SU-DHL-6 (cell line): ENCODE data around the gene YY1.

ENCODE experiments used
- H2AFZ ChIP-seq: fragments of 200-600 bp; sonication (generic); 2 replicates; pipeline ENCODE4 v1.6.1; 2014; ENCODE audit warnings: low read depth, mild to moderate bottlenecking, moderate library complexity, mixed read lengths, antibody characterized with exemption, low read length; ENCODE audit not compliant: severe bottlenecking
- H3F3A ChIP-seq: fragments of 200-600 bp; shearing (Covaris generic); 2 replicates; pipeline ENCODE4 v1.6.0; 2016; ENCODE audit warnings: antibody characterized with exemption, mild to moderate bottlenecking; ENCODE audit not compliant: insufficient read depth
- H3K27ac ChIP-seq: fragments of 200-600 bp; sonication (generic); 2 replicates; pipeline ENCODE4 v1.5.1; 2016; ENCODE audit warnings: low read depth, mild to moderate bottlenecking, low read length, moderate library complexity, mixed read lengths
- H3K27me3 ChIP-seq: fragments of 200-600 bp; sonication (generic), shearing (Covaris generic); 2 replicates; pipeline ENCODE4 v1.6.0; 2014; ENCODE audit warnings: mild to moderate bottlenecking, low read length
- H3K36me3 ChIP-seq: fragments of 200-600 bp; sonication (generic); 2 replicates; pipeline ENCODE4 v1.6.1; 2014; ENCODE audit warnings: mild to moderate bottlenecking, low read length, mixed read lengths
- H3K4me2 ChIP-seq: fragments of 300-600, 200-600 bp; shearing (Covaris generic), sonication (generic); 2 replicates; pipeline ENCODE4 v1.6.0; 2014; ENCODE audit warnings: low read length, low read depth, mild to moderate bottlenecking; ENCODE audit not compliant: poor library complexity, severe bottlenecking
- H3K4me3 ChIP-seq: fragments of 200-600 bp; sonication (generic); 2 replicates; pipeline ENCODE4 v1.5.1; 2014; ENCODE audit warnings: antibody characterized with exemption, low read length, mild to moderate bottlenecking, mixed read lengths; ENCODE audit not compliant: insufficient read depth, poor library complexity, severe bottlenecking
- H3K79me2 ChIP-seq: fragments of 200-600 bp; sonication (generic); 2 replicates; pipeline ENCODE4 v1.6.1; 2014; ENCODE audit warnings: mild to moderate bottlenecking, low read length, moderate library complexity; ENCODE audit not compliant: insufficient read depth
- H3K9ac ChIP-seq: fragments of 200-600 bp; sonication (generic); 2 replicates; pipeline ENCODE4 v1.7.0; 2014; ENCODE audit warnings: mild to moderate bottlenecking, low read length
- H3K9me2 ChIP-seq: fragments of 200-600 bp; sonication (generic); replicated peaks from 2 replicates; pipeline ENCODE4 v1.6.1; 2014; ENCODE audit warnings: low read length; ENCODE audit not compliant: insufficient read depth
- H3K9me3 ChIP-seq: fragments of 200-600 bp; sonication (generic); 2 replicates; pipeline ENCODE4 v1.6.1; 2014; ENCODE audit warnings: low read length, mixed read lengths; ENCODE audit not compliant: insufficient read depth
- H4K20me1 ChIP-seq: fragments of 200-600 bp; sonication (generic); 2 replicates; pipeline ENCODE4 v1.6.1; 2014; ENCODE audit warnings: low read depth, mild to moderate bottlenecking, antibody characterized with exemption, low read length, moderate library complexity, mixed read lengths
- CTCF ChIP-seq: fragments of 200-600 bp; sonication (generic); IDR thresholded peaks from one replicate; pipeline ENCODE4 v1.5.1; 2017; ENCODE audit warnings: antibody characterized with exemption, mild to moderate bottlenecking, low read length, moderate library complexity; ENCODE audit not compliant: insufficient read depth, poor library complexity, severe bottlenecking
- EZH2phosphoT487 ChIP-seq: fragments of 200-600 bp; sonication (generic), shearing (Covaris generic); conservative IDR thresholded peaks from 2 replicates; pipeline ENCODE4 v1.6.1; 2018; ENCODE audit warnings: mild to moderate bottlenecking, antibody characterized with exemption, low read length, moderate library complexity, mixed read lengths

Gene YY1

GRCh38 chr14:100261621-100262020 lies 22.7 kb downstream of the YY1 start:
- Histone ChIP-seq H3K4me2 (no peak overlapping the region), H3K9me2 (no peaks in the 10 kb centered on the region), H3K27ac (no peak overlapping the region), H3K9ac (no peak overlapping the region), H3K36me3 (peaks cover 6% of the 10 kb centered on the region; the same call in 1 of the 2 replicates), H3K9me3 (no peaks in the 10 kb centered on the region), H3K4me3 (no peak overlapping the region), H2AFZ (no peak overlapping the region), H3K79me2 (peaks cover 98% of the 10 kb centered on the region), H3K27me3 (no peaks in the 10 kb centered on the region), H4K20me1 (peaks cover 51% of the 10 kb centered on the region), H3F3A (peaks cover 3% of the 10 kb centered on the region)
- TF ChIP-seq CTCF (no peak), EZH2phosphoT487 (no peak)

- Histone ChIP-seq H3F3A (no peaks in the 10 kb centered on the region), H3K27ac (no peak overlapping the region), H3K79me2 (peaks cover 98% of the 10 kb centered on the region), H3K9ac (no peak overlapping the region), H3K9me2 (no peaks in the 10 kb centered on the region), H3K4me2 (no peak overlapping the region), H3K9me3 (no peaks in the 10 kb centered on the region), H2AFZ (no peak overlapping the region), H4K20me1 (peaks cover 42% of the 10 kb centered on the region), H3K4me3 (no peak overlapping the region), H3K36me3 (peaks cover 6% of the 10 kb centered on the region; the same call in 1 of the 2 replicates), H3K27me3 (no peaks in the 10 kb centered on the region)
- TF ChIP-seq EZH2phosphoT487 (no peak), CTCF (no peak)
Measured at GRCh38 chr14:100262545-100262944, 23.6 kb downstream of the YY1 start.

GRCh38 chr14:100263141-100263540 lies 24.2 kb downstream of the YY1 start:
- H2AFZ ChIP-seq = no peak overlapping the region
- H3K9me2 ChIP-seq = no peaks in the 10 kb centered on the region
- peaks cover 98% of the 10 kb centered on the region for H3K79me2 ChIP-seq
- H3K27ac ChIP-seq = no peak overlapping the region
- H3K4me2 ChIP-seq = no peak overlapping the region
- H3F3A ChIP-seq = peaks cover 2% of the 10 kb centered on the region; the same call in 1 of the 2 replicates
- H3K9me3 ChIP-seq = no peaks in the 10 kb centered on the region
- no peak overlapping the region for H3K4me3 ChIP-seq
- peaks cover 6% of the 10 kb centered on the region; the same call in 1 of the 2 replicates for H3K36me3 ChIP-seq
- TF ChIP-seq CTCF = no peak
- TF ChIP-seq EZH2phosphoT487 = no peak
- peaks cover 39% of the 10 kb centered on the region for H4K20me1 ChIP-seq
- no peak overlapping the region for H3K9ac ChIP-seq
- no peaks in the 10 kb centered on the region for H3K27me3 ChIP-seq
